Colon (tissue), 2 donors: Measurements from ENCODE around the gene CSNK1G3.

Source experiments
- FAIRE-seq: peaks from 2 replicates; lab custom pipeline; 2012; peaks lifted over from hg19 to GRCh38; lab: Jason Lieb, UNC
- donor health status: control.
- donor health status: control.

The CSNK1G3 gene

GRCh38 chr5:123514615-123515355, 2.8 kb downstream of the CSNK1G3 start:
- peak; percentile 21 for FAIRE-seq

- no peak for FAIRE-seq
These were observed 3.9 kb downstream of the CSNK1G3 start for GRCh38 chr5:123515904-123516303.

GRCh38 chr5:123517476-123517875, 5.5 kb downstream of the CSNK1G3 start:
- no peak for FAIRE-seq

GRCh38 chr5:123518111-123518510, 6.1 kb downstream of the CSNK1G3 start:
- FAIRE-seq: no peak

- peak; percentile 65 for FAIRE-seq
These were observed 8.8 kb downstream of the CSNK1G3 start for GRCh38 chr5:123520677-123521247.

GRCh38 chr5:123524146-123524545, 12.2 kb downstream of the CSNK1G3 start:
- no peak for FAIRE-seq

- no peak for FAIRE-seq
These were observed 15.2 kb downstream of the CSNK1G3 start for GRCh38 chr5:123527190-123527589.

GRCh38 chr5:123528065-123528464, 16.1 kb downstream of the CSNK1G3 start:
- FAIRE-seq: no peak

- no peak for FAIRE-seq
These were observed 16.9 kb downstream of the CSNK1G3 start for GRCh38 chr5:123528878-123529277.

- no peak for FAIRE-seq
These were observed 18.8 kb downstream of the CSNK1G3 start for GRCh38 chr5:123530728-123531127.

GRCh38 chr5:123535648-123536047, 23.7 kb downstream of the CSNK1G3 start:
- no peak for FAIRE-seq

- no peak for FAIRE-seq
These were observed 25.3 kb downstream of the CSNK1G3 start for GRCh38 chr5:123537256-123537655.

GRCh38 chr5:123537845-123538244, 25.9 kb downstream of the CSNK1G3 start:
- no peak for FAIRE-seq

- no peak for FAIRE-seq
These were observed 26.9 kb downstream of the CSNK1G3 start for GRCh38 chr5:123538670-123539459.

GRCh38 chr5:123540534-123540933, 28.6 kb downstream of the CSNK1G3 start:
- FAIRE-seq: no peak

GRCh38 chr5:123543438-123543837, 31.5 kb downstream of the CSNK1G3 start:
- no peak for FAIRE-seq

- no peak for FAIRE-seq
These were observed 33.5 kb downstream of the CSNK1G3 start for GRCh38 chr5:123545506-123545905.

- FAIRE-seq: no peak
These were observed 34.7 kb downstream of the CSNK1G3 start for GRCh38 chr5:123546657-123547056.

GRCh38 chr5:123549256-123549904, 37.4 kb downstream of the CSNK1G3 start:
- FAIRE-seq: no peak

GRCh38 chr5:123554601-123555000, 42.6 kb downstream of the CSNK1G3 start:
- FAIRE-seq: no peak

GRCh38 chr5:123557907-123558306, 45.9 kb downstream of the CSNK1G3 start:
- no peak for FAIRE-seq

GRCh38 chr5:123558762-123559433, 46.9 kb downstream of the CSNK1G3 start:
- no peak for FAIRE-seq
